GM21723 (cell line): ENCODE data around the gene FAM168A.
"Not testable (repeated sequence)": the region's sequence is repeated elsewhere in the genome, so short reads cannot be mapped to it uniquely, and the experiment has no call there.

ENCODE experiments used
- ATAC-seq: cut with Tn5 transposase; IDR thresholded peaks from one replicate; pipeline ENCODE4 v1.9.1; 2021; ENCODE audit warnings: mild to moderate bottlenecking, moderate library complexity; ENCODE audit not compliant: unreplicated experiment

The FAM168A gene

GRCh38 chr11:73597336-73597955 lies 466 bp downstream of the FAM168A start:
- no peak for ATAC-seq

DNA sequence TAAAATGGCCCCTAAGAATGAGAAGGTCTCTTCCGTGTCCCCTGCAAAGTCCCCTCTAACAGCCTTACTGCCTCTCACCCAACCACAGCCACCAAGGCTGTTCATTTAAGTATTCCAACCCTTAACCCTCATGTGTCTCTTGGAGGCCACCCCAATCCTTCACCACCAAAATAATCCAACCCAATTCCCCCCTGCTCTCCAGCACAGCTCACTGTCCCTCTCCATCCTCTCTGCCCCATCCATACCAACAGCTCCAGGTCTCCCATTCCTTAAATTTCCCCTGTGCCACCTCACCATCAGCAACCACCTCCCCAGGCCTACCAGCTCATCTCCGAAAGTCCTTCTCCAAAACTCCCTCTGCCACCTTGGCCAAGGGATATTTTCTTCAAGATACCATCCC lies 1.4 kb downstream of the FAM168A start:
- no peak for ATAC-seq

- ATAC-seq = no peak
These were observed 5.3 kb downstream of the FAM168A start for GRCh38 chr11:73592640-73593039.

DNA sequence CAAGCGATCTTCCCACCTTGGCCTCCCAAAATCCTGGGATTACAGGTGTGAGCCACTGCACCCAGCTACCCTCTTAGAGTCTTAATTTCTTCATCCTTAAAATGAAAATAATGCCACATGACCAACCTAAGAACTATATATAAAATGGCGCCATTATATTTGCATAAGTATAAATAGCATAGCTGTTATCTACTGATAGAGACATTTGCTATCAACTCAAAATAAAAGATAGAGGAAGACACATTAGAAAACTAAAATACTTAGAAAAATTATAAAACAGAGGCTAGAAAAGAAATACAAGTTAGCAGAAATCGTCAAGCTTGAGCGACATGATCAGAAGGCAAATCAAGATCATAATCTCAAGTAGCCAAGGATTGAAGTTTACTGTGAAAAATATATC lies 6.2 kb downstream of the FAM168A start:
- ATAC-seq = no peak

DNA sequence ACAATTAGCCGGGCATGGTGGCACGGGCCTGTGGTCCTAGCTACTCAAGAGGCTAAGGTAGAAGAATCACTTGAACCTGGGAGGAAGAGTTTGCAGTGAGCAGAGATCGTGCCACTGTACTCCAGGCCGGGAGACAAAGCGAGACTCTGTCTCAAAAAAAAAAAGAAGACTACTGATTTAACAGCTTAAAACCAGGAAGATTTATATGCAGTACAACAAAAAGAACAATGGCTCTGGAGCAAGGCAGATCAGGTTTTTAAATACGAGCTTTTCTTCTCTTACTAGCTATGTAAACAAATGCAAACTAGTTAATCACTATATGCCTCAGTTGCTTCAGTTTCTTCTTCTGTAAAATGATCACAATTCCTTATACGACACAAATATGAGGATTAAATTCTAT lies 6.9 kb downstream of the FAM168A start:
- ATAC-seq = no peak

GRCh38 chr11:73586791-73587190 lies 11.1 kb downstream of the FAM168A start:
- ATAC-seq = no peak

DNA sequence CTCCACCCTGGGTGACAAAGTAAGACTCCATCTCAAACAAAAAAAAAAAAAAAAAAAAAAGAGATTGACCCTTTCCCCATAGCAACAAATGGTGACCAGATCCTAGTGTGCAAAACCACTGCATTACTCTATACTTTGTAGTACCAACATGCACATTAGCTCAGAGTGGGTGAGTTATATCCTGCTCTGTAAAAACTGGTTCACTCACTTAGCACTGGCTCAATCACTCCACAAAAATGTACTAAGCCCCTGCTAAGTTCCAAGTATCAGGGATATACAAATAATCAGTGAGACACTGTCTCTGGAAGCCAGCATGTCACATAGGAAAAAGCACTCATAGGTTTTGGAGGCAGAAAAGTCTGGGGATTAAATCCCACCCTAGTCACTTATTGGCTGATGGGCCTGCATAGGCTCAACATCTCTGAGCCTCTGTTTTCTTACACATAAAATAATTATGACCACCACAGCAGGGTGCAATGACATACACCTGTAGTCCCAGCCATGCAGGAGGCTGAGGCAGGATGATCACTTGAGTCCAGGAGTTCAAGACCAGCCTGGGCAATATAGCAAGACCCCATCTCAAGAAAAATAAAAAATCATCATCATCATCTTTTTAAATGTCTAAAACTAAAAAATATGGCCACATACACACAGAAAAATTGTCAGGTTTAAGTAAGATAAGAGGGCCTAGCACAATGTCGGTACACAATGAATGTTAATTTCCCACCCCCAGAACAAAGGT lies 11.9 kb downstream of the FAM168A start:
- ATAC-seq = no peak

- no peak for ATAC-seq
These were observed 13.1 kb downstream of the FAM168A start for GRCh38 chr11:73584831-73585230.

DNA sequence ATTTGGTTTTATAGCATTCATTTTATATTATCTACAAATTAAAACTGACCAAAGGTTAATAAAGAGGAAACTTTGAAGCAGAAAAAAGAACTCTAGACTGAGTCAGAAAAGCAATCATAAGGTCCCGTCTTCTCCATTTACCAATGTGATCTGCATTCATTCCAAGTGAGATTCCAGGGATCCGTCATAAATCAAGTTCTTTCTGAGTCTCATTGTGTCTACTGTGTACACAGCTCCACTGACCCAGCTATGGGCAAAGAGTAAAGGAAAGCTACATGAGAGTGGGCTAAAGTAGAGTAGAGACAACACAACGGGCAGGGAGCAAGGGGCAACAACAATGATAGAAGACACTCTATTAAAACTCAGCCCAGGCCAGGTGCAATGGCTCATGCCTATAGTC lies 15.3 kb downstream of the FAM168A start:
- no peak for ATAC-seq

DNA sequence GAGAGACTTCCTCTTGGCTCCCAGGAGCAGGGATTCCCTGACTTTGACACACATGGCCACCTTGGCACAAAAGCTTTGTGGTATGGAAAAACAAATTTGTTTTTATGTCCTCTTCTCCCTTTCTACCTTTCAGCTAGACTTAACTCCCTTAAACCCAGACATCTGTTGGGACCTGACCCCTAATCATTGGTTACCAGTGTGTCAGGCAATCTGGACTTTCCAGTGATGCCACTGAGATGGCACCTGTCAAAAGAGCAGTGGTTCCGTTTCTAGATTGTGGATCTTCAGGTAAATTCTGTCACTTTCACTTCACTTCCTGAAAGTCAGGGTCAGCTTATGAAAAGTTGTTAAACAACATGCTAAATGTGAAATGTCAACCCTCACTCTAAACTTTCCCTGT lies 17.2 kb downstream of the FAM168A start:
- ATAC-seq = not testable (repeated sequence)

- no peak for ATAC-seq
These were observed 18.1 kb downstream of the FAM168A start for GRCh38 chr11:73579641-73580434.

GRCh38 chr11:73578592-73579185 lies 19.2 kb downstream of the FAM168A start:
- no peak for ATAC-seq

- no peak for ATAC-seq
These were observed 20.4 kb downstream of the FAM168A start for GRCh38 chr11:73577496-73577917.

GRCh38 chr11:73576185-73576614 lies 21.7 kb downstream of the FAM168A start:
- no peak for ATAC-seq

GRCh38 chr11:73571982-73572381 lies 25.9 kb downstream of the FAM168A start:
- not testable (repeated sequence) for ATAC-seq

DNA sequence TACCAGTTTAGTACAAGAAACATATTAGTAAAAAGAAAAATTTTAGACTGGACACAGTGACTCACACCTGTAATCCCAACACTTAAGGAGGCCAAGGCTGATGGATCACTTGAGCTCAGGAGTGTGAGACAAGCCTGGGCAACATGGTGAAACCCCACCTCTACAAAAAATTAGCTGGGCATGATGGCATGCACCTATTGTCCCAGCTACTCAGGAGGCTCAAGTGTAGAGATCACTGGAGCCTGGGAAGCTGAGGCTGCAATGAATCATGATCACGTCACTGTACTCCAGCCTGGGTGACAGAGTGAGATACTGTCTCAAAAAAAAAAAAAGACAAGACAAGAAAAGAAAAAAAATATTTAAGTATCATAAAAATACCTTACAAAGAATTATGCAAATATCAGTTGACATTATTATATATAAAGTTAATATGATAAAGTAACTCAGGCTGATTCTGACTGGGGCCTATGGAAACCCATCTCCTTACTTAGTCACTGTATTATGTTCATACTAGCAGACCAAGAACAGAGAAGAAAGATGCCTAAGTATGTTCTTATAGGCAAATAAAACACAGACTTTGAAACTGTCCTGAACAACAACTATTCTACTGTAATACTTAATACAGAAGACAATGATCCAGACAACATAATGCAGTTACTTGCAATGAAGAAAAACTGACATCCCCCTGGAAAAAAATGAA lies 27.3 kb downstream of the FAM168A start:
- ATAC-seq = no peak

DNA sequence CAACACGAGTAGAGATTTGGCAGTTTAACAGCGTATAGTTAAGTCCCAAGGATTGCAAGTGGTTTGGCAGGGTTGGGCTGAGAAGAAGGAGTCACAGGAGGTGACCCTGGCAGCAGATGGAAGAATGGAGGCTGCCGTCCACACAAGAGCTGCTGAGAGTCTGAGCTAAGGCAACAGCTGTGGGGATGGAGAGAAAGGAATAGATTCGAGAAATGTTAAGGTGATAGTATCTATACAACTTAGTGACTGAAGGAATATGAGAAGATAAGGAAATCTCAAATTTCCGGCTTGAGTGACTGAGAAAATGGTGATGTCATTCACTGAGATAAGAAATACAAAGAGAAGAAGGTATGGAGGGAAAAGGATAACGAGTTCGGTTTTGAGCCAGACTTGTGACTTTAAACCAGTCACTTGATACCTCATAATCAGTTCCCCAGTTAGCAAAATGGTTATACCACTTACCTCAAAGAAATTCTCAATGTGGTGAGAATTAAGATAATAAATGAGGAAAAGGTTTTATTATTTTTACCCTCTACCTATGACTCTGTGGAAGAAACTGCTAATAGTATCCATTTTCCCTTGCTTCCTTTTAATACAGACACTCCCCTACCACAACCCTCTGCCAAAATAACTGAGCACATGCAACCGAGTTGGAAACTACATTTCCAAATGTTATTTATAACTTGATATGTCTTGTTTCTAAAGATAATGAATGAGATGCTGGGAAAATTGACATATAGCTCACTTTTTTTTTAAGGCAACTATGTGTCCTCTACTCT lies 30.7 kb downstream of the FAM168A start:
- ATAC-seq = no peak

DNA sequence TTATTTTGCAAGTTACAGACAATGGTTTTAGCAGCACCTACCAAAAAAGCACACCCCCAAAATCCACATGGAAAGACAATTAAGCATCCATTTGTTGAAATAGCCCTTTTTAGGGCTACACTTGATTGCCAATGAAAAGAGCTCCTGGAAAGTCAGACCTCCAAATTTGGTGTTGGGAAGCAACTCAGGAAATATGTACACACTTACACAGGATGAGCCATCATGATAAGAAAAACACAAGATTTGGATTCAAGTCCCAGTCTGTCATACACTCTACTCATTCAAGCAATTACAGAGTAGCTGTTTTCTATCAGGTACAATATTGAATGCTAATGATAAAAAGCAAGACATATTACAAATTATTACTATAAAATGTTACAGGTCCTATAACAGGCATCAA lies 31.5 kb downstream of the FAM168A start:
- no peak for ATAC-seq

GRCh38 chr11:73565804-73566203 lies 32.1 kb downstream of the FAM168A start:
- no peak for ATAC-seq

- ATAC-seq = no peak
These were observed 33.0 kb downstream of the FAM168A start for GRCh38 chr11:73564903-73565302.
